AG20443 (cell line): ENCODE data around the gene LACRT.

Source experiments
- DNase-seq: peaks from one replicate; pipeline ENCODE4 v3.0.0; 2012; ENCODE audit warnings: low spot score, mixed read lengths

The LACRT gene

DNA sequence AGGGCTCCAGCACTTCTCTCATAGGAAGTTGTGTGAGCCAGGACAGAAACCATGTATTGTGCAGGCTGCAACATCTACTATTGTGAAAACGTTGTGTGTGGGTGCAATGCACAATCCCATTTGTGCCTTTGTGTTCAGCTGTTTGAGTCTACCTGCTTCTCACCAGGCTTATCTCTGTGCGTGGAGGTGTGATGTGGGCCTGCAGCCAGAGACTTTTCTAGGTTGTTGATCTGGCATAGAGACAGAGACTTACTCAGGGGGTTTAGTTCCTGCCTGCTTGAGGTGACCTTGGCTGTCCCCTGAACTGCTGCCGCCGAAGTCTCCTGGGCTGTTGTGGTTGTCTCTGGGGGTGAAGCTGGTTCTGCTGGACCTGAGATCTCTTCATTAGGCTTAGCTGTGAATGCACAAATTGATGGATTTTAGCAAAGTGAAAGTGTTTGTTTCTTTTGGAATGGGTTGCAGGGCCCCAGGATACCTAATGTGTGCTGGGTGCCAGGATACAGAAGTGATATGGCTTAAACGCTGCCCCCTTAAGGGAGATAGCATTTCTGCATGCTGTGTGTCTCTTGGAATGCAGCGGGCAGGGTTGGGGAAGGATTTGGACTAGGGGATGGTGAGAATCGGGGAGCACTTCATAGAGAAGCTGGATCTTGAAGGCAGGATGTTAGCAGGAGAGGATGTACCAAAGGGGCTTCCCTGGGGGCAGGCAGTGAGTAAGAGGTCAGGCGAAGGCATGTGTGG is 2.5 kb downstream of the LACRT start:
- DNase-seq, result no peak

- no peak for DNase-seq
Observed at GRCh38 chr12:54631551-54631950, 3.1 kb downstream of the LACRT start.

GRCh38 chr12:54629925-54630324 is 4.8 kb downstream of the LACRT start:
- no peak for DNase-seq

DNA sequence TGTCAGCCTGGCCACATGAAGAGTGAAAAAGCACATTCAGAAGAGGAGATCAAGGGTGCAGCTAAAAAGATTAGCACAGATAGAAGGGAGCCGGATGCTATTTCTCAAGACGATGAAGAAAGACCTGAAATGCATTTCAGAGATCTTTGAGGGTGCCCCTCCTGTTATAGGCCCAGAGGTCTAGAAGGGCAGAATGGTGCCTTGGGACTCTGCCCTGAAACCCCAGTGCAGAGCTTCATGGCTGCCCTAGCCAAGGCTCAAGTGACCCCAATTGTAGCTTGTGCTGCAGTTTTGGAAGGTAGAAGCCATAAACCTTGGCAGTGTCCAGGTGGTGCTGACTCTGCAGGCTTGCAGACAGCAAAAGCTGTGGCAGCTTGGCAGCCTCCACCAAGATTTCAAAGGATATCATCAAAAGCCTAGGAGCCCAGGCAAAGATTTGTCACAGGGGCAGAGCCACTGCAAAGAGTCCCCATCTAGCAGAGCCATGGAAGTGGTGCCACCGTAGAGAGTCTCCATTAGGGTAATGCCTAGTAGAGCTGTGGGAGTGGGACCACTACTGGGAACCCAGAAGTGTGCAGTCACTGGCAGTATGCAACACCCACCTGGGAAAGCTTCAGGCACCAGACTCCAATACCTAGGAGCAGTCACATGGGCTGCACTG is 6.4 kb downstream of the LACRT start:
- no peak for DNase-seq

GRCh38 chr12:54627304-54627703 is 7.4 kb downstream of the LACRT start:
- DNase-seq, result no peak

- DNase-seq, result no peak
Observed at GRCh38 chr12:54625598-54625997, 9.1 kb downstream of the LACRT start.

DNA sequence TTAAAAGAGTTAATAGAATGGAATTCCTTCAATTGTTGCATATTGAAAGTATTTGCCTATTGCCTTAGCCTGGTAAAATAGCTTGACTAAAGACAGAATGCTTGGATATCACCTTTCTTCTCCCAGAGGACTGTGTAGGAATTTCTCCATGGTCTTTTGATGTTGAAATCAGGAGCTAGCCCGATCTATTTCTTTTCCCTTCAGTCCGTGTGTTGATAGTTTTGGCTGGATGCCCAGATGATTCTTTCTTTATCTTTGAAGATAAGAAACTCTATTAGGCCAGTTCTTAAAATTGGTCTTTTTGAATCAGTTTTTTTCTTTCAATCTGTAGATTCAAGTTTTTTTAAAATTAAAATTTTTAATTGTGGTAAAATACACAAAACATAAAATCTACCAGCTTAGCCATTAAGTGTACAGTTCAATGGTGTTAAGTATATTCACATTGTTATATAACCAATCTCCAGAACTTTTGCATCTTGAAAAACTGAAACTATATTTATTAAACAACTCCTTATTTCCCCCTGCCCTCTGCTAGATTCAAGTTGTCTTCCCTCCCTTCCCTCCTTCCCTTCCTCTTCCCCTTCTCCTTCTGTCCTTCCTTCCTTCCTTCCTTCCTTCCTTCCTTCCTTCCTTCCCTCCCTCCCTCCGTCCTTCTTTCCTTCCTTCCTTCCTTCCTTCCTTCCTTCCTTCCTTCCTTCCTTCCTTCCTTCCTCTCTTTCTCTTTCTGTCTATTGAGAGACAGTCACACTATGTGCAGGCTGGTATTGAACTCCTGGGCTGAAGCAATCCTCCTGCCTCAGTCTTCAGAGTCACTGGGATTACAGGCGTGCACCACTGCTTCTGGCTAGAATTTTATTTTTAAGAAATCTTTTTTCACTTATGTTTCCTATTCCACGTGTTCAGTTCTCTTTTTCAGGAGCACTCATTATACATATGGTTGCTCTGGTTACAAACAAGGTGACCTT is 10.1 kb downstream of the LACRT start:
- no peak for DNase-seq

- no peak for DNase-seq
Observed at GRCh38 chr12:54622463-54623183, 12.1 kb downstream of the LACRT start.

DNA sequence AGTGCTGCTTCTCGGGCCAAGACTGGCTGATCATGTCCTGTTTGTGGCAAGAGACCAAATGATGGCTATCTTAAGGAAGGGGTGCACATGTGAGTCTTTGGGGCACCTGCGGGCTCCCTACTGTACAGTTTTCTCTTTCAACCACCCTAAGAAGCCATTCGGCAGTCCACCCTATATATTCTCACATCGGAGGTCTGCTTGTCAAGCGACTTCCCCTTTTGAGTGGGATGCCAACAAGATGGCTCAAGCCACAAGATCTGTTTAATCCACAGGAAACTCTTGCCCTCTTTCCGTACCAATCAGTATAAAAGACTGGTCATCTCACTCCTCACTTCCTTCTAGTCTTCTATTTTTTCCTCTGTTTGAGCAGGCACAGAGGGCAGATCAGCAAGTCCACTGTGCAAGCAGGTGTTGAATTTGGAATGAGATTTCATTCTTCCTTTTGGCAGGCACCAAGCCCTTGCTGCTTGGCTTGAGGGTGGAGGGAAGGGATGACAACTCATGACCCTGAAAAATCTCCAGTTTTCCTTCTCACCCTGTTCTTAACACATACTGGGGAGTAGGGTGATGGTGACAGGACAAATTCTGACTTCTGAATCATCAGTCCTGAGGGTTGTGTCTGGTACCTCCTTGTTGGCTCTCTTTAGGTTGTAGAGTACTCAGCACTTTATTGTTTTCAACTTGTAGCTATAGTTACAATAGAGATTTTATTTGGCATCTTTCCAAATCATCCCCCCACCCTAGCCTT is 17.6 kb downstream of the LACRT start:
- DNase-seq, result no peak

DNA sequence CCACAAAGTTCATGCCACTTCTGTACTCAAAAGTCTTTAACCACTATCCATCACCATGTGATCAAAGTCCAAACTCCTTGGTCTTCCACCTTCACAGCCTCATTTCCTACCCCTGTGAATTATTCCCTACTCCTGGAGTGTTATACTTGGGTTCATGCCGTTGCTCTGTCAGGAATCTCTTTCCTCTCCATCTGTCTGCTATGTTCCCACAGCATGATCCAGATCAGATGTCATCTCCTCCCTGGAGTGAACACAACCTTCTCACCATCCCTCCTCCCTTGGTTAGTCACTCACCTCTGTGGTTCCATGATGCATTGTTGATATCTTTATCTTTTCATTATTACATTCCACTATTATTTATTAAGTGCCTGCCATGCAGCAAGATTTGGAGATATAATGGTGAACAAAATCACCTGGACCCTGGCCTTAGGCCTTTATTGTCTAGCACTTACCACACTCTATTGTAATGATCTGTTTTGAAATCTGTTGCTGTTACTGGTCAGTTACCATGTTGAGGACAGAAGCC is 22.4 kb downstream of the LACRT start:
- DNase-seq, result no peak

- no peak for DNase-seq
Observed at GRCh38 chr12:54611715-54612149, 23.0 kb downstream of the LACRT start.

DNA sequence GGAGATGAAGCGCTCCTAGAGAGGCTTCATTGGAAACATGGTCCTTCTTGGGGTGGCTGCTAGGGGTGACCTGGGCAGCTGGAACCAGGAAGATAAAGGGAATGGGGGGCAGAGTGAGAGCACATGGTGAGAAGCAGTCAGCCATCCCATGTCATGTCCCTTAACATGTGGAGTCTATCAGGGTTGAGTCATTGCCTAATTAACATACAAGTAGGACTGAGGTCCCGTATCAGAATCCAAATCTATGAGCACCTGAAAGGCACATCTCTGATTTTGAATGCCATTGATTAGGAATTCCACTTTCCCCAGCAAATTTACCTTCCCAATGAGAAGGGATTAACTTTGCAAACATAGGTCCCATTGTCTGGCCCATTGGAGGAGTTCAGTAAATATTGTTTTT is 25.9 kb downstream of the LACRT start:
- DNase-seq, result no peak

DNA sequence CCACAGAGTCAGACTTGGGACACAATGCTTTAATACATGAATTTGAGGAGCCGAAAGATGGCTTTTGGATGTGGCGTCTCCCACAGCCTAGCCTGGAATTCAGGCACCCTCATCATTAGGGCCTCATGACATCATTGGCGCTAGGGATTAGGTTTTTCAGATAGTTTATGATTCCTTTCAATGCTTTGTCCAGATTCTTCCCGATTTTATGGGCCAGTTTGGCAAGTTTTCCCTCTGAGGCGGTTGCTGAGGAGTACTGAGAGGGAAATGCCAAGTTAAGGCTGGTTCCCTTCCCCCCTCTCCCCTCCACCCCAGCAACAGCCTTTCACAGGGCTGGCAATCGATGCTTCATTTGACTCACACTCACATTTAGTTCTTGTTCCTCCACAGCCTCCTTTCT is 26.5 kb downstream of the LACRT start:
- no peak for DNase-seq

DNA sequence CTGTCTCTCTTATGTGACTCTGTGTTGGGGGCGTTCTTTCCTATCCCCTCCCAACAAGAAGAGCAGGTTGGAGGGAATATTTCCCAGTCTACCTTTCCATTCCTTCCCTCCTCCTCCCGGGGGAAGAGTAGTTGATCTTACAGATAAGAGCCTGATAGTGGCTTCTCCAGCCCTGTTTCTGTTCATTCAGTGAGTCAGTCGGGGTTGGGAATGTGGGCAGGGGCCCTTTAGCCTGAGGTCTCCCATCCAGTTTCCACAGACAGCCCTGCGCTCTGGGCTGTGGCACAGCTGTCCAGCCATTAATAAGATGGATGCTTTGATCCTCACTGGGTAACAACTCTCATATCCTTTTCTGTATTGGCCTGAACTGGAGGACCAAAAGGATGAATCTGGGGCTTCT is 28.1 kb downstream of the LACRT start:
- no peak for DNase-seq

GRCh38 chr12:54605138-54605970 is 29.3 kb downstream of the LACRT start:
- no peak for DNase-seq

- DNase-seq, result no peak
Observed at GRCh38 chr12:54604436-54604835, 30.3 kb downstream of the LACRT start.

DNA sequence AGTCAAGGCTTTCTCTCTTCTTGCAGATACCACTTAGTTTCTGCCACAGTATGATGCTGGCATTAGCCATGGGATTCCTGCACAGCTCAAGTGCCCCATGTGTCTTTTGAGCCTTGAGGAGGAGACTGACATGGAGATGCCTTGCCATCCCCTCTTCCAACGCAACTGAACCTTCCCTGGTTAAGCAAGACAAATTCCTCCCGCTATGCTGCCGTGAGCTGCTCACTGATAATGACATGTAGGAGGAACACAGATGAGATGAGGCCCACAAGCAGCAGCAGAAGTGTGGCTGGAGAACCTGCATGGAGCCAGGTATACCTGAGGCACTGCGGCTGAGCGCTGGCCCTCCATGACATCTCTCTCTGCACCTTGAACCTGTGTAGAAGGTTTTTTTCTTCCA is 30.8 kb downstream of the LACRT start:
- no peak for DNase-seq

GRCh38 chr12:54603173-54603814 is 31.4 kb downstream of the LACRT start:
- peak; percentile 81 for DNase-seq

- no peak for DNase-seq
Observed at GRCh38 chr12:54602661-54603060, 32.0 kb downstream of the LACRT start.

- no peak for DNase-seq
Observed at GRCh38 chr12:54601841-54602240, 32.9 kb downstream of the LACRT start.
